HL-60/S4 treated with phorbol 12-myristate 13-acetate at 8.2 ng/mL for 4 days and 3 days (cell line): ENCODE data around the gene GALNT15.

Experiments
- in situ Hi-C: fragments of 300-500 bp; cut with MboI; formaldehyde crosslinking; loops from 2 replicates; pipeline ENCODE4 v1.15.0; 2022; ENCODE audit warnings: low sequenced_read_pairs

Gene GALNT15

GRCh38 chr3:16251316-16252085 lies 77.0 kb downstream of the GALNT15 start:
- in situ Hi-C loops = no loop called here

- in situ Hi-C loops = no loop called here
Measured at GRCh38 chr3:16252243-16252978, 77.9 kb downstream of the GALNT15 start.

- in situ Hi-C loops = no loop called here
Measured at GRCh38 chr3:16252988-16253387, 78.5 kb downstream of the GALNT15 start.

GRCh38 chr3:16253601-16254000 lies 79.1 kb downstream of the GALNT15 start:
- in situ Hi-C loops = no loop called here

DNA sequence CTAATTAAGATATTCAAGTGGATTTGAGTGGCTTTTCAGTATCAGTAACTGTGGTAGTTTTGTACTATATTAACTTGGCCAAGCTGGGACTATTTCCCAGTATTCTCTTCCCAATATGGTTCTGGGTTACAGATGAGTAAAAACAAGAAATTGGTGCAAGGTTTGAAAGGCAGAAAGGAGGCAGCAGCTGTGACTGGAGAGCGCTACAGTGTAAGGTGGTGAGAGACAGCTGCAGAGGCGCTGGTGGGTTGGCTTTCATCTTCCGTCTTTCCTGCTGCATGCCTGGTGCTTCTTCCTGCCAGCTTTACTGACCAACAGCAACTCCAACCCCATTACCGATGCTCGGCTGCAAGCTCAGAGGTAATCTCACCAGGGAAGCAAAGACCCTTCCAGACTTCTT lies 80.4 kb downstream of the GALNT15 start:
- in situ Hi-C loops = no loop called here

- in situ Hi-C loops = no loop called here
Measured at GRCh38 chr3:16255326-16255725, 80.8 kb downstream of the GALNT15 start.

DNA sequence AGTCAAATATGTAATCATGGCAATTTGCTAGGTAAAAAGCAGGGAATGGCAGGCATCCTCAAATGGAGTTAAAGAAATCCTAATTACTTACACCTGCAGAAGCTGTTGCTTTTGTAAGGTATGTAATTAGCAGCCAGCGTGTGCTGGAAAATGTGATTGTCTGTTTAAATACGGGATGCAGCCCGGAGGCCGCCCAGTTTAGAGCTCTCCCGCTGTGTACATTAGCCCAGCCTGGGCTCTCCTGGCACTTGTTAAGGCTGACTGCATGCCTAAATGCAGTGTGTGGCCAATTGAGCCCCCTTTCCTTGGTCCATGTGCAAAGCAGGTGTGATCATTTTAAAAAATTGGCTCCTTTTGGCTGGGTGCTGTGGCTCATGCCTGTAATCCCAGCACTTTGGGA lies 81.2 kb downstream of the GALNT15 start:
- in situ Hi-C loops = no loop called here

GRCh38 chr3:16257309-16257708 lies 82.8 kb downstream of the GALNT15 start:
- in situ Hi-C loops = no loop called here

DNA sequence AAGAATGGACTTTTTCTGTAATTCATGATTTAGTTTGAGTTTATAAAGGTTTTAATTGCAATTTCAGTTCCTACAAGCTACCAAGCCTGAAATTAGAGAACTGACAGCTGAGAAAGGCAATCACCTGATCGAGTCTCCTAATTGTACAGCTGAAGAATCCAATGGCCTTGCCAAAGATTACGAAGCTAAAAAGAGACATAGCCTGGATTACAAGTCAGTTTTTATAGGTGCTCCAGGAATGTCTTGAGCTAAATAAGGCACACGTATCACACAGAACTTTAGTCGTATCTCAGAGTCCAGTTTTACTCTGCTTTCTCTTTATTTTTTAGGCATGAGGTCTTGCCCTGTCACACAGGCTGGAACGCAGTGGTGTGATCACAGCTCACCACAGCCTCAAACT lies 83.7 kb downstream of the GALNT15 start:
- in situ Hi-C loops = no loop called here

- in situ Hi-C loops = no loop called here
Measured at GRCh38 chr3:16258866-16259265, 84.4 kb downstream of the GALNT15 start.

GRCh38 chr3:16260046-16260445 lies 85.6 kb downstream of the GALNT15 start:
- in situ Hi-C loops = no loop called here

DNA sequence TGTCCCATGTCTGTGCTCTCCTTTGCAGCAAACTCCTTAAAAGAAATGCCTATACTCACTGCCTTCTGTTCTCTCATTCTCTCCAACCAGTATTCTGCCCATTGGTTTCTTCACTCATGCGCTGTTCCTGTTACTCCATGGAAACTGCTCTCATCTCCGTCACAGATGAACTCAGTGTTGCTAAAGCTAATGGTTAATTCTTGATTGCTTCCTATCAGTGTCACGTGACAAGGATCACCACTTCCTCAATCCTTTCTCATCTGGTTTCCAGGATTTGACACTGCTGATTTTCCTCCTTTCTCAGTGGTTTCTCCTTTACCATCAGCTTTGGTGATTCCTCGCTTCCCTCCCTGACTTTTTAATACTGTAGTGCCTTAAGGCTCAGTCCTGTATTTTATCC lies 87.7 kb downstream of the GALNT15 start:
- in situ Hi-C loops = no loop called here

DNA sequence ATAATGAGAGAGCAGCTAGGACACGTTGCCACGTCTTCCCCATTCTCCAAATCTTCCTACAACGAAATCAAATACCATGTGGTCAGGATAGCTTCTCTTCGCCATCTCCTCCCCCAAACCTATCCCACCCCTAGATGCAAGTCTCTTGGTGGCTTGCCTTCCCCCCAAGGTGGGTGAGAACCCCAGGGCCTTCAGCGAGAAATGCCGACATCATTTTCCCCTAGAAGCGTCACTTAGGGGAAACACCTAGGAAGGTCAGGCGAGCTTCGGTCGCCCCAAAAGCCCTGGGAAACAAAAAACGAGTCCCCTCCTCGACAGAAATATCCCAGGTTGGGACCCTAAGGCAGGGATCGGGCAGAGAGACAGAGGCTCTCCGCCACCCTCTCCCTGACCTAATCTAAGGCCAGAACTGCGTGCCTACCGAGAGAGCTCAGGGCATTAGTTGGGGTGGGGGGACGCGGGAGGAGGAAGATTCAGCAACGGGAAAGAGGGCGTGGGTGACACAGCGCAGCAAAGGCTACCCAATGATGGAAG lies 89.8 kb downstream of the GALNT15 start:
- in situ Hi-C loops = no loop called here

- in situ Hi-C loops = no loop called here
Measured at GRCh38 chr3:16264708-16265454, 90.4 kb downstream of the GALNT15 start, which contains the start of the genes DPH3 and OXNAD1. TSS of gene DPH3 (minus strand) at chr3:16264943. CDS start at chr3:16264876, 67 bp downstream. TSS of gene OXNAD1 (plus strand) at chr3:16265212. CDS start at chr3:16270953, 5,741 bp downstream.

DNA sequence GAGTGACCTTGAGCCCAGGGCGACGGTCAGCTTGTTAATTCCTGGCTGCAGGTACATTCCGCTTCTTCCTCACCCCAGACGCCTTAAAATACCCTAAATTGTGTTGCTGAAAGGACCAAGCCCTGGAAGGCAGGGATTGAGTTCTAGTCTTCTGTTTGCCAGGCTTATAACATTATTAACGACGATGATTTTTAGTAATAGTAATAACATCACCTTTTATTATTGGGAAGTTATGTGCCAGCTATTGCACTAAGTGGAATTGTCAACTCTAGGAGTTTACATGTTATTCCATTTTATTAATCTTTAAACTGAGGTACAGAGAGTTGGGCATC lies 90.9 kb downstream of the GALNT15 start:
- in situ Hi-C loops = no loop called here

- in situ Hi-C loops = no loop called here
Measured at GRCh38 chr3:16266714-16267113, 92.2 kb downstream of the GALNT15 start.

GRCh38 chr3:16270855-16271254 lies 96.4 kb downstream of the GALNT15 start:
- in situ Hi-C loops = loop anchor here (10.0 kb wide), 1 partner anchor 284 kb away; no protein-coding TSS in a partner anchor

DNA sequence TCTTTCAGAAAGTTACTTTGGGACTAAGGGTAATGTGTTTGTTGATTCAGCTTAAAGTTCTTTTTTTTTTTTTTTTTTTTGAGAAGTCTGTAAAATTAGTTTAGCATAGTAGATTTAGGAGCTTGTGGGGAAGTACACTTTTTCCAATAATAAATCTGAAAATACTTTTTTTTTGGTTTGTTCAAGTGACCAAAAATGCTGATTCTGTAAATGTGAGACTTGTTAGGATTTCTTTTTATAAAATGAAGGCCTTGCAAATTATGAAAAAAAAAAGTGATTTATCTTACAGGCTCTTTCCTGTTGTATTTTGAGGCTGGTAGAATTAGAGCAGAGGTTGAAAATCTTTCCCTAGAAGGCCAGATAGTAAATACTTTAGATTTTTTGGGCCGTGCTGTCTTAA lies 98.1 kb downstream of the GALNT15 start:
- in situ Hi-C loops = loop anchor here (10.0 kb wide), 1 partner anchor 282 kb away; no protein-coding TSS in a partner anchor

- in situ Hi-C loops = loop anchor here (10.0 kb wide), 1 partner anchor 281 kb away; no protein-coding TSS in a partner anchor
Measured at GRCh38 chr3:16273867-16274266, 99.4 kb downstream of the GALNT15 start.

- in situ Hi-C loops = loop anchor here (10.0 kb wide), 1 partner anchor 277 kb away; no protein-coding TSS in a partner anchor
Measured at GRCh38 chr3:16277471-16277870, 103.0 kb downstream of the GALNT15 start.
